Stimulated activated CD8-positive, alpha-beta memory T cell treated with anti-CD3 and anti-CD28 coated beads, Interleukin-12 subunit alpha, Interleukin-12 subunit beta, amount 100 ng/mL, for 1 hour (primary cell): ENCODE results near the gene ALDH8A1.

ENCODE experiments used
- DNase-seq: peaks from one replicate; pipeline ENCODE4 v3.0.0-alpha.2; 2020; ENCODE audit warnings: low read depth

ALDH8A1 gene

DNA sequence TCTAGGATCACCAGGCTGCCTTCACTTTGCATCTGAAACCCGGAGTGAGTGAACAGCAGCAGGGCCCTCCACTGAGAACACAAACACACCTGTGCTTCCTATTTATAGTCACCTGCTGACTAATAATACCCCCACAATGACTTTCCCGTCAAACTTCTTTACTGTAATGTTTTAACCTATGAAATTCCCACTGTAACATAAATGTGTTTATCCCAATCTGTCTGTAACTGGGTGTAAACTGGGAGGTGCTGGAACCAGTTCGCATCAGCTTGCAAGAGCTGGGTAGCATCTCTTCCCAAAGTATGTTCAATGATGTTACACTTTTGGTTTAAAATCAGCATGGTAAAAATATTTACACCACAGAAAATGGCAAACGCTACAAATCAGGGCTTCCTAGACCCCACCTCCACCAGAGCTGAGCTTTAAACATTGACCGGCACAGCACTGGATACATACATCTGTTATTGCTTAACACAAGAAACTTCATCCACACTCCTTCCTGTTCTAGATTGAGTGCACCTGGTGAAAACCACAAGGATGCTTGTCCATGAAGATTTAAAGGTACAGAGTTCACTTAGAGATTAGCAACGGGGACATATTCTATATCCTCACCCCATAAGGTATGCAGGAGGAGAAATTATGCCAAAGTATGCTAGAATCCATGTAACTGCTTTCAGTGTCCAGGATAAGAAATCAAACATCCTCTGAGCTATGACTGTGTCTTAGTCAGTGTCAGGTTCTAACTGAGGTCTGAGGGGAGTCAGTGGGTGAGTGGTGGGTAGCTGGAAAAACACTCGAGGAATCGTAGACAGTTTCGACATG lies 79.0 kb downstream of the ALDH8A1 start:
- DNase-seq, result no peak

DNA sequence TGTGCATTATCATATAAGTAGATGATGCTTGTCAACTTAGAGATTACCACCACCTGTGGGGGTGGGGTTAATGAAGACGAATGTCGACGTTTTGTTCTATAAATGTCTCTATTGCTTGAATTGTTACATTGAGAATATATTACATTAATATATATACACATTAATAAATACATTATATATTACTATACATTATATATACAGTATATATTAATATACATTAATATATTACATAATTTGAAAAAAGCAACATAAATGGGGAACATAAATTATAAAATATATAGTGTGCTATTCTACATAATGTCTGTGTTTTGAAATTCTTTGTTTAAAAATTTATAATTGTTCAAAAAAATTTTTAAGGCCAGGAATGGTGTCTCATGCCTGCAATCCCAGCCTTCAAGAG lies 81.1 kb downstream of the ALDH8A1 start:
- no peak for DNase-seq
